Gastroesophageal sphincter (tissue), 4 donors: ENCODE data around the gene E2F4. TPM values are rescaled to one million over a fixed set of nuclear protein-coding genes. Genes with fewer than 3 reads are reported as not detected.
A peak's percentile ranks its signal among the peaks of the same experiment; 100 is the strongest.

Experiments
- ATAC-seq: fragments of 150-250 bp; one replicate; pipeline ENCODE4 v1.9.1; 2016; ENCODE audit warnings: mild to moderate bottlenecking, moderate library complexity
- H3K27ac ChIP-seq, 4 donors: fragments of 200-600 bp; sonication (generic) in 3 of 4; 1 replicate in 3 of 4; 2 replicates in 1 of 4; pipeline ENCODE4 v1.5.1; 2016 to 2019
- H3K27me3 ChIP-seq: fragments of 200-600 bp; sonication (generic); one replicate; pipeline ENCODE4 v1.5.1; 2019
- H3K36me3 ChIP-seq, 2 donors: fragments of 200-600 bp; sonication (generic); one replicate each; pipeline ENCODE4 v1.5.1; 2019; ENCODE audit warnings: control low read depth in 1 of 2
- H3K4me1 ChIP-seq, 3 donors: fragments of 200-600 bp; sonication (generic); 1 replicate in 2 of 3; 2 replicates in 1 of 3; pipeline ENCODE4 v1.5.1; 2016 to 2019; ENCODE audit warnings: control low read depth in 2 of 3
- H3K4me3 ChIP-seq, 2 donors: fragments of 200-600 bp; sonication (generic); one replicate each; pipeline ENCODE4 v1.5.1; 2019; ENCODE audit warnings: mild to moderate bottlenecking in 1 of 2, moderate library complexity in 1 of 2
- H3K9me3 ChIP-seq, 3 donors: fragments of 200-600 bp; sonication (generic); one replicate each; pipeline ENCODE4 v1.5.1; 2017 to 2019; ENCODE audit warnings: control low read depth in 2 of 3
- EP300 ChIP-seq: sonication (generic); formaldehyde crosslinking; IDR thresholded peaks from one replicate; pipeline ENCODE4 v1.6.1; 2017; ENCODE audit warnings: antibody characterized with exemption, mild to moderate bottlenecking
- POLR2A ChIP-seq, 2 donors: fragments of 450-650 bp; IDR thresholded peaks; one replicate each; pipeline ENCODE4 v1.6.1; 2017; ENCODE audit warnings: antibody characterized with exemption in 2 of 2, mild to moderate bottlenecking in 2 of 2, moderate library complexity in 1 of 2
- POLR2AphosphoS5 ChIP-seq: sonication (generic); formaldehyde crosslinking; IDR thresholded peaks from one replicate; pipeline ENCODE4 v1.6.1; 2017; ENCODE audit warnings: antibody characterized with exemption
- WGBS, 2 donors: methylation state at CpG; one replicate each; pipeline ENCODE4 v1.1.5; 2018; ENCODE audit warnings: low coverage in 1 of 2; 5-methylcytosine and 5-hydroxymethylcytosine counted together
- total RNA-seq, 4 donors: library from RNA; depleted of rRNA; stranded (reverse); fragments of >200 nt; gene quantifications; one replicate each; pipeline ENCODE4 v1.1.0, GENCODE V29; 2016
- TF ChIP-seq, protein P1 (sequence below), 4 experiments: fragments of 200-600 bp in 2 of 4; fragments of 450-650 bp in 2 of 4; sonication (generic) in 1 of 4; IDR thresholded peaks; one replicate each; pipeline ENCODE4 v1.5.1; 2017 to 2019; ENCODE audit warnings: antibody characterized with exemption in 4 of 4, mild to moderate bottlenecking in 2 of 4, moderate library complexity in 2 of 4

Gene E2F4
- total RNA-seq, 4 donors from 2014 or later = 55.0 to 89.8 (median 76.2) TPM

DNA sequence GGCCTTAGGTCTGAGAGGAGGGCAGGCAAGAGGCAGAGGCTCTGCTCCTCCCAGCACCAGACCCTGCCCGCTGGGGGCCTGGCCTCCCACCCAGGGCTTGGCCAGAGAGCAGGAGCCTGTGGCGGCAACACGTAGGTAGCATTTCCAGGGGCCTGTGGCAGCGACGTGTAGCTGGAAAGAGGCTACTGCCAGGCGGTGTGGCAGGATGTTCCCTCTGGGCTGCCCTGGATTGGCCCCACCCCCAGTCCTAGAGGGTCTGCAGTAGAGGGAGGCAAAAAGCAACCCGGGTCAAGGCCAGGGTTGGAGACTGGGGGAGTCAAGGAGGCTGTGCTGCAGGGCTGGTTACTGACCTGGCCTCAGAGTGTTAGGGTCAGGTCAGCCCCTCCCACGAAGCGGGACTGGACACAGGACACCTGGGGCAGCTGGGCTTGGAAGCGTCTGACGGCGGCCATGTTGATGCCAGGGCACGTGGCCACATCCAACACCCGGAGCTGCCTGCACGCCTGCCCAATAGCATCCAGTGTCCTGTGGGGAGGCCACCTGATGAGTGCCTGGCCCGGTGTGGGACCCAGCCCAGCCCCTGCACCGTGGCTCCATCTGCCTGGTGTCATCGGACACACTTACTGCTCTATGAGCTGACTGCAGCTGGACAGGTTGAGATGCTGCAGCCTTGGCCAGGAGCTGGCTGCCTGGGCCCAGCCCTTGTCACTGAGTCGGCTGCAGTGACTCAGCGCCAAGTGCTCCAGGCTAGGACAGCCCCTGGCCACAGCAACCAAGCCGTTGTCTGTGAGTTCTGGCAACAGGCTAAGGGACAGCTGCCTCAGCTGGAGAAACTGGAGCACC, 15.5 kb downstream of the E2F4 start:
- no peak for ATAC-seq
- peaks cover 0 to 58% of the 10 kb centered on the region in 2 donors for H3K36me3 ChIP-seq
- H3K4me1 ChIP-seq = no peaks in the 10 kb centered on the region
- no peaks in the 10 kb centered on the region for H3K27me3 ChIP-seq
- WGBS, 2 donors = 33% methylated on average over 1 of the region's 21 CpGs; no CpG with 5 or more reads in 1 of the 2 donors
- no peaks in the 10 kb centered on the region for H3K9me3 ChIP-seq
- H3K27ac ChIP-seq = no peak overlapping the region
- no peak for TF ChIP-seq EP300
- TF ChIP-seq POLR2A (IDR thresholded peaks at IDR 0.05) = peak in 1 of 2 donors; percentile 13
- H3K4me3 ChIP-seq = no peak overlapping the region

DNA sequence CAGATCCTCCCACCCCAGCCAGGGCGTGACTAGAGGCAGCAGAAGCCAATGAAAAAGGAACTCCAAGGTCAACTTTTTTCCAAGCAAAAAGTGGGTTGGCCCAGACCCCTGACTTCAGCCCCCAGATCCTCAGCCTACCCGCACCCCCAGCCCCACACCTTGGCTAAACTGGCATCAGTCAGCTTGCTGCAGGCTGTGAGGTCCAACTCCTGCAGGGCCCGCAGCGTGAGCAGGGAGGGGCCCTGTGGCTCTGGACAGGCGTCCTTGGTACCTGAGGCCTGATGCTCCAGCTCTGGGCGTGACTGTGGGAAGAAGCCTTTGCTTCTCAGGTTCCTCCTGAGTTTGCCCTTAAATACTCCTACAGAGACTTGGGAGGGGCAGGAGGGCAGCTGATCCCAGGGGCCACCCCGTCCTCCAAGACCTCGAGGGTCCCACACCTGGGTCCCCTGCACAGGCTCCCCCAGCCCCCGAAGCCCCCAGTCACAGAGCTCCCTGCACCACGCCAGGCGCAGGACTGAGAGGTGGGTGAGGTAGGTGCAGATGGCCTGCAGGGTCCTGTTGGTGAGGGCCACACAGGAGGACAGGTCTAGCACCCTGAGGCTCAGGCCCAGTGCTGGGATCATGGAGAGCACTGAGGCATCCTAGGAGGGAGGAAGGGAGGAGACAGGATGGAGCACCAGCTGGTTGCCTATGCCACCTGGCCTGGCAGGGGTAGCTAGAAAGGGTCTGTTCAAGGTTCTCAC, 16.4 kb downstream of the E2F4 start:
- no peak overlapping the region for H3K4me3 ChIP-seq
- no peak overlapping the region for H3K27ac ChIP-seq
- H3K27me3 ChIP-seq = no peaks in the 10 kb centered on the region
- no peak for TF ChIP-seq POLR2A (IDR thresholded peaks at IDR 0.05)
- no peak for TF ChIP-seq EP300
- TF ChIP-seq, protein P1, sequence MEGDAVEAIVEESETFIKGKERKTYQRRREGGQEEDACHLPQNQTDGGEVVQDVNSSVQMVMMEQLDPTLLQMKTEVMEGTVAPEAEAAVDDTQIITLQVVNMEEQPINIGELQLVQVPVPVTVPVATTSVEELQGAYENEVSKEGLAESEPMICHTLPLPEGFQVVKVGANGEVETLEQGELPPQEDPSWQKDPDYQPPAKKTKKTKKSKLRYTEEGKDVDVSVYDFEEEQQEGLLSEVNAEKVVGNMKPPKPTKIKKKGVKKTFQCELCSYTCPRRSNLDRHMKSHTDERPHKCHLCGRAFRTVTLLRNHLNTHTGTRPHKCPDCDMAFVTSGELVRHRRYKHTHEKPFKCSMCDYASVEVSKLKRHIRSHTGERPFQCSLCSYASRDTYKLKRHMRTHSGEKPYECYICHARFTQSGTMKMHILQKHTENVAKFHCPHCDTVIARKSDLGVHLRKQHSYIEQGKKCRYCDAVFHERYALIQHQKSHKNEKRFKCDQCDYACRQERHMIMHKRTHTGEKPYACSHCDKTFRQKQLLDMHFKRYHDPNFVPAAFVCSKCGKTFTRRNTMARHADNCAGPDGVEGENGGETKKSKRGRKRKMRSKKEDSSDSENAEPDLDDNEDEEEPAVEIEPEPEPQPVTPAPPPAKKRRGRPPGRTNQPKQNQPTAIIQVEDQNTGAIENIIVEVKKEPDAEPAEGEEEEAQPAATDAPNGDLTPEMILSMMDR (IDR thresholded peaks at IDR 0.05) = no peak
- WGBS, 2 donors = no CpG with 5 or more reads among the region's 11 CpGs
- no peaks in the 10 kb centered on the region for H3K9me3 ChIP-seq
- no peaks in the 10 kb centered on the region for H3K4me1 ChIP-seq
- peaks cover 0 to 54% of the 10 kb centered on the region in 2 donors for H3K36me3 ChIP-seq
- ATAC-seq = no peak

DNA sequence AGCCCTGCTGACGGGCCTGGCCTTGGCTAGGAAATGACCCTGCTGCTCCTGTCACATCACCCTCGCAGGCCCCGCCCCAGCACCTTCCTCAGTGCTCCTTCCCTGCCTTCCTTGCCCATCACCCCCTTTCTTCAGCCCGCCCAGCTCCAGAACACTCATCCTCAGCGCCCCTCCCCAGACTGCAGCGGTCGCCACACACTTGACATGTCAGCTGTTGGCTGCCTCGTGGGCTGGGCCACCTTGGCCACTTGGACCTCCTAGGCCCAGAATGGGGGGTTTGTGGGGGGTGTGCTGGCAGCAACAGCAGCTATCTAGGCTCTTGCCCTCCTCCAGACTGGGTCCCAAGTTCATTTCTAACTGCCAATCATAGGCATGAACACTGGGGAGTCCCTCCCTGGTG, 17.6 kb downstream of the E2F4 start:
- WGBS, 2 donors = 73 to 100% methylated on average over 1 to 2 of the region's 8 CpGs
- H3K4me1 ChIP-seq = no peaks in the 10 kb centered on the region
- H3K36me3 ChIP-seq = peaks cover 0 to 49% of the 10 kb centered on the region in 2 donors
- no peak overlapping the region for H3K27ac ChIP-seq
- TF ChIP-seq, protein P1 (IDR thresholded peaks at IDR 0.05) = no peak
- no peak for TF ChIP-seq POLR2A (IDR thresholded peaks at IDR 0.05)
- TF ChIP-seq POLR2AphosphoS5 = no peak
- TF ChIP-seq EP300 = no peak
- H3K9me3 ChIP-seq = no peaks in the 10 kb centered on the region
- H3K27me3 ChIP-seq = no peaks in the 10 kb centered on the region
- H3K4me3 ChIP-seq = no peak overlapping the region
- ATAC-seq = no peak

DNA sequence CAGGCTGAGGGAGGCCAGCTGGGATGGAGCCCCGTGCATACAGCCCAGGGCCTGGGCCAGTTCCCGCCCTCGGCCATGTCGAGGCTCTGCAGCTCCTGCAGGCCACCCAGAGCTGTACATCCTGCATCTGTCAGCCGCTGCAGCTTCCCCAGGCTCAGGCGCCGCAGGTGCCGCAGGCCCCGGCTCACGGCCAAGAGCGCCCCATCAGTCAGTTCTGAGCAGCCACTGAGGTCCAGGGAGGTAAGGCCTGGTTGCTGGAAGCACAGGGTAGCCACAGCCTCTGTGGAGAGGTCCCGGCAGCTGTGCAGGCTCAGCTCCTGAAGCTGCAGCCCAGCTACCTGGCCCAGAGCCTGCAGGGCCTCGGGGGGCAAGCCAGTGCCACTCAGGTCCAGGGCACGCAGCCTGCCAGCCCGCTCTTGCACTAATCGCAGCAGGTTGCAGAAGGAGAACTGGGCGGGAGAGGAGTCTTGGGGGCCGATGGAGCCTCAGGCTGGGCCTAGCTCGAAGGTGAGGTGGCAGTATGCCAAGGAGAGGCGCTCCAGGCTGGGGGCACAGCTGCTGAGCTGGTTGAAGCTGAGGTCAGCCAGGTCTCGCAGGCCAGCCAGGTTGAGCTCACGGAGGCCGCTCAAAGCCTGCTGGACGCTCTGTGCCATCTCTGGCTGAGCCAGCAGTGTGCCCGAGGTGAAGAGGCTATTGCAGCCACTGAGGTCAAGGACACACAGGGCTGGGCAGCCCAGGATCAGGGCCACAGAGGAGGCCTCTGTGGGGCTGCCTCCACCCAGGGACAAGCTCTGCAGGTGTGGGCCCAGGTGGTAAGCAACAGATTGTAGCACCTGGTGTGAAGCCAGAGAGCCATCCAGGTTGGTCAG, 18.3 kb downstream of the E2F4 start:
- Histone ChIP-seq H3K27me3 (no peaks in the 10 kb centered on the region), H3K9me3 (no peaks in the 10 kb centered on the region), H3K36me3 (peaks cover 0 to 49% of the 10 kb centered on the region in 2 donors), H3K4me3 (no peak overlapping the region), H3K4me1 (no peaks in the 10 kb centered on the region), H3K27ac (no peak overlapping the region)
- ATAC-seq = no peak
- 100% methylated on average over 3 of the region's 25 CpGs; no CpG with 5 or more reads in 1 of the 2 donors for WGBS, 2 donors
- TF ChIP-seq, protein P1 (IDR thresholded peaks at IDR 0.05) = no peak
- TF ChIP-seq POLR2A (IDR thresholded peaks at IDR 0.05) (no peak), POLR2AphosphoS5 (no peak), EP300 (no peak)

DNA sequence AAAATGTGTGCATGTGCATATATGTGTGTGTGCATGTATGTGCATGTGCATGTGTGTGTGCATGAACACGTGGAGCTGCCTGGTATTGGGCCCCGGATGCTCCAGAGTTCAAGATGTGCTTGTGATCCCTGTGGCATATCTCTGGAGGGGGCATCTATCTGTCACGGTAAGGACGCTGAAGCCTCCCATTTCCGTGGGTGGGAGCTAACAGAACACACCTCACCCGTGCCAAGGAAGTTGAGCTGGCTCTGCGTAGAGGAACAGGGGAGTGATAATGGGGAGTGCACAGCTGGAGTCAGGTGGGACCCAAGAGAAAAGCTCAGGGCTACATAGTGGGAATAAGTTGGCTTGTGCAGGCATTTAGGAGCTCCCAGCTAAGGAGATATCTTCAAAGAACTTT, 19.7 kb downstream of the E2F4 start:
- 57% methylated on average over 6 of the region's 7 CpGs; no CpG with 5 or more reads in 1 of the 2 donors for WGBS, 2 donors
- Histone ChIP-seq H3K36me3 (peaks cover 0 to 60% of the 10 kb centered on the region in 2 donors), H3K4me3 (no peak overlapping the region), H3K27ac (no peak overlapping the region), H3K4me1 (peaks cover 0 to 13% (median 0%) of the 10 kb centered on the region in 3 donors), H3K9me3 (no peaks in the 10 kb centered on the region), H3K27me3 (no peaks in the 10 kb centered on the region)
- TF ChIP-seq POLR2AphosphoS5 (no peak), POLR2A (IDR thresholded peaks at IDR 0.05) (no peak), EP300 (no peak)
- TF ChIP-seq, protein P1 (IDR thresholded peaks at IDR 0.05) = no peak
- no peak for ATAC-seq
